D341Med (cell line): ENCODE data around the gene ITPKB.
"Not testable (repeated sequence)": the region's sequence is repeated elsewhere in the genome, so short reads cannot be mapped to it uniquely, and the experiment has no call there.

Source experiments
- DNase-seq: peaks from one replicate; pipeline ENCODE4 v3.0.0; 2012; ENCODE audit warnings: low spot score

The ITPKB gene

DNA sequence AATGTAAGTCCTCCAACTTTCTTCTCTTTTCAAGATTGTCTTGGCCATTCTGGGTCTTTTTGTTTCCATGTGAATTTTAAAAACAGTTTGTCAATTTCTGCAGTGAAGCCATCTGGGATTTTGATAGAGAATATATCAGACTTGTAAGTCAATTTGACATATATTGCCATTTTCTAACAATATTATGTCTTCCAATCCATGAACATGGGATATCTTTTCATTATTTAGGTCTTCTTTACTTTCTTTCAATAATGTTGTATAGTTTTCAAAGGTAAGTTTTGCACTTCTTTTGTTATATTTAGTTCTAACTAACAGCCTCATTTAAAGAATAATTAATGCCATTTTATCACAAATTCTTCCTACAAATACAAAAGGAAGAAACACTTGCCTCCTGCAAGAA is 117.1 kb downstream of the ITPKB start:
- DNase-seq = no peak

DNA sequence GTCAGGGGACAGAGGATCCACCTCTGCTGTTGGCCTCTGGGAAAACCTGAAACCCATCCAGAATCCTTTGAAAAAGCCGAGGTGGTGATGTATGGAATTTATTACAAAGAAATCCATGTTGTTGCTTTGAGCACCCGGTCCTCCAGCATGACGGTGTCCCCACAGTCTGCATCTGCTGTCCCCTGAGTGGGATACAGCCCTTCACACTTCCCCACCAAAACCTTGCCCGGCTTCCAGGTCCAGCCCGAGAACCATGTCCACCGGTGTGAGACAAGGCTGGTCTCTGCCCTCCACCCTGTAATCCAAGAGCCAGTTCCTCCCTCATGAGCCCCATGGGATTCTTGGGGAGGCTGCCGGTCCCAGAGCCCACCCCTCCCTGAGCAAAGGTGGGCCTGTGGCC is 120.1 kb downstream of the ITPKB start:
- DNase-seq = no peak

DNA sequence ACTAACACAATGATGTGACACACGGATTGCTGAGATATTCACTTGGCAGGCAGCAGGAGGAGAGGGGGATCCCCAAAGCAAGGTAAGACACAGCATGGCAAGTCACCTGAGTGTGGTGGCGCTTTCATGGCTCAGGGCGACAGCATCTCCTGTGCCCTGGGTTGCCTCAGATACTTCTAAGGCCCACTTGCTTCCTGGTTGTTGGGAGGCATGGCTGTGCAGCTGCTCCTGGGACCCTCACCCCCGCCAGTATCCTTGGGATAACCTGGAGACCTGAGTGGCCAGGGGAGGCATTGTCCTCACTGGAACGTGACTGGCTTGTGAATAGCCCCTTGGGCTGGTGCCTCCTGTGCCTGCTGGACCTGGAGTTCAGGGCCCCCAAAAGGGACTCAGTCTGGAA is 120.7 kb downstream of the ITPKB start:
- DNase-seq = no peak

DNA sequence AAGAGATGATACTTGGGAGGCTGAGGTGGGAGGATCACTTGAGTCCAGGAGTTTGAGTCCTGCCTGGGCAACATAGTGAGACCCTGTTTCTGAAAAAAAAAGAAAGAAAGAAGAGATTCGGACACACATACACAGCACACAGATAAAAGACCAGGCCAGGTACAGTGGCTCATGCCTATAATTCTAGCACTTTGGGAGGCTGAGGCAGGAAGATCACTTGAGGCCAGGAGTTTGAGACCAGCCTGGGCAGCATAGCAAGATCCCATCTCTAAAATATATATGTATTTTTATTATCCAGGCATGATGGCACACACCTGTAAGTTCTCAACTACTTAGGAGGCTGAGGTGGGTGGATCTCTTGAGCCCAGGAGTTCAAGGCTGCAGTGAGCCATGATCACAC is 121.4 kb downstream of the ITPKB start:
- DNase-seq = not testable (repeated sequence)

DNA sequence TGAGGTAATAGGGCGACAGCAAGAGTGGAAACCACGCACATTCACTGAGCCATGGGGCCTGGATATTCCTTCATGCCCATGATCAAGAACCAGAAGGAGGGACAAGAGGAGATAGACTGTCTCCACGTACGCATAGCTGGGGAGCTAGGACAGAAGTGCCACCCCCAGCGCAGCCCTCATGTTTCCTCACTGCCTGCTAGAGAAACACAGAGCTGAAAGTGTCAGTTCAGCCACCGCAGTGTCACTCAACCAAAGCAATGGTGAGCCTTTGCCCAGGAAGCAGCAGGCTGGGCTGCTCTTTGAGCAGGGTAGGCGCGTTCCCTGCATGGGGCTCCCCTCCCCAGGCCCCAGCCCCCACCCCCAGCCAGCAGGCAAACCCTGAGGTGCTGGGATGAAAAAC is 122.0 kb downstream of the ITPKB start:
- DNase-seq = no peak

DNA sequence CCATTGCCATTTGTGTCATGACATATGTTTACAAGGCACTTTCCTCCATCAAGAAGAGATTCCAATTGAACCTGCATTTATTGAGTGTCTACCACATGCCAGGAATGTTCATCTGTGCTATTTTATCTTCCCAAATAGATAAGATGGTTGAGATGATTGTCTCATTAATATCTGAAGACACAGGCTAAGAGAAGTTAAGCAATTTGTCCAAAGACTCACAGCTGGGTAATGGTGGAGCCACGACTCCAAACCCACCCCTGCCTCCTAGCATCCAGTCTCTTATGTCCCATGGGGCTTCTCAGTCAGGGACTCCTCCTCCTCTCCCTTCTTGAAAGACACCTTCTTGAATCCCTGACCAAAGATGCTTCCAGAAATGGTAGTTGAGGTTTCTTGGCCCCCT is 122.4 kb downstream of the ITPKB start:
- DNase-seq = no peak

DNA sequence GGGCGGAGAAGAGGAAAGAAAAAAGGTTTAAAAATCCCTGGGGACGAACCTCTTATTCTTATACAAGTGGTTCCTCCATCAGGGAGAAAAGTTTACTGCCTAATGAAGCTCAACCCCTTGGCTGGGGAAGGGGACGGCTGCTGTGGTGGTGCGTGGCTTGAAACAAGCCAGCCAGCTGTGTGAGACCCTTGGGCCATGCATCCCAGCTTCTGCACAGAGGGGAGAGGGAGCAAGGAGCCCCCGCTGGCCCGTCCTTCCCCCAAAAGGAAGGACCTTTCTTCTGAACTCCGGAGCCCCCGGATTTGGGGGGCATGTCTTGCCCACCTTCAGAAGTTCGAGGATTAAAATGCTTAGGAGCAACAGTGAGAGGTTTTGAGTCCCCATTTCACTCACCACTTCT is 123.2 kb downstream of the ITPKB start:
- no peak for DNase-seq

DNA sequence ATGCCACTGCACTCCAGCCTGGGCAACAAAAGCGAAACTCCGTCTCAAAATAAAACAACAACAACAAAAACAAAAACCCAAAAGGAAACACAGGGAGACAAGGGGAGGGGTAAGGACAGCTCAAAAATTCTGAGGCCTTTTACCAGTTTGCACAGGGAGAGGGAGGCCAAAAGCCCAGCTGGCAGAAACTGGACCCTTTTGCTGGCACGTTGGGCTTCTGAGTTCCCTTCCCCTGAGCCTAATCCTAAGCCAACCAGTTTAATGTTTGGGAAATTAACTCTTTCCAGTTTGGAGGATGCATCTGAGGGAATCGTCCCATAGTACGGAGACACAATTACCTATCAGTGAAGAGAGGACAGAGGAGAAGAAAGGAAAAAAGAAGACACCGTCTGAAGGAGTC is 127.1 kb downstream of the ITPKB start:
- DNase-seq = not testable (repeated sequence)

DNA sequence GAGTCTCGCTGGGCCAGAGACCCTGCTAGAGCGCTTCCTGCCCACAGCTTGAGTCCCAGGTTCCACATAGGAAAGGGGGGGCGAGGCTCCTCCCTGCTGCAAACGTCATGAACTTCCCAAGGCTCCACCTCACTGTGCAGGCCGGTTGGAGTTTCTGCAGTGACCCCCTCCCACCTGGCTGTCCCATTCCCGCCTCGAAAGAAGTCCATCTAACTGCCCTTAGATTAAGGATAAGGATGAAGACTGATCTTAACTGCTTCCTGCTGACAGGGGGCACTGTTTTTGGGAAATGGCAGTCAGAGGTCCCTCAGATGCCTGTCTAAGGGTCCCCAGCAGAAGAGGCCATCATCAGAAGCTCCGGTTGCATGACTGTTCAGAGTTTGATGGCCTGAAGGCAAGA is 127.8 kb downstream of the ITPKB start:
- DNase-seq = no peak

DNA sequence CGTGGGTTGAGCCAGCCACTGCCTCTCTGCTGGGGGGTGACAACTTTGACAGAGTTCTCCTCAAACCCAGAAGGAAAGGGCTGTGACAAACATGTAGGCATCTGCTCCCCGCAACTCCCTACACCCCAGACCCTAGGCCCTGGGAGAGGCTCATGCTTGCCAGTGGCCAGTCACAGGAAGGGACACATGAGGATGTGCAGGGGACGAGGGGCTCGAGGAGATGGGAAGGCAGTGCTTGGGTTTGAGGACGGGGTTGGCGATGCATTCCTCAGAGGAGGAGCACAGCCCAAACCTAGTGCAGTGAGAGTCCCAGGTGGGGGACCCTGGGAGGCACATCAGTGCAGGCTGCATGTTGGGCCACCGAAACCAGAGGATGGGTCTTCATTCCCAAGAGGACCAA is 128.4 kb downstream of the ITPKB start:
- no peak for DNase-seq

DNA sequence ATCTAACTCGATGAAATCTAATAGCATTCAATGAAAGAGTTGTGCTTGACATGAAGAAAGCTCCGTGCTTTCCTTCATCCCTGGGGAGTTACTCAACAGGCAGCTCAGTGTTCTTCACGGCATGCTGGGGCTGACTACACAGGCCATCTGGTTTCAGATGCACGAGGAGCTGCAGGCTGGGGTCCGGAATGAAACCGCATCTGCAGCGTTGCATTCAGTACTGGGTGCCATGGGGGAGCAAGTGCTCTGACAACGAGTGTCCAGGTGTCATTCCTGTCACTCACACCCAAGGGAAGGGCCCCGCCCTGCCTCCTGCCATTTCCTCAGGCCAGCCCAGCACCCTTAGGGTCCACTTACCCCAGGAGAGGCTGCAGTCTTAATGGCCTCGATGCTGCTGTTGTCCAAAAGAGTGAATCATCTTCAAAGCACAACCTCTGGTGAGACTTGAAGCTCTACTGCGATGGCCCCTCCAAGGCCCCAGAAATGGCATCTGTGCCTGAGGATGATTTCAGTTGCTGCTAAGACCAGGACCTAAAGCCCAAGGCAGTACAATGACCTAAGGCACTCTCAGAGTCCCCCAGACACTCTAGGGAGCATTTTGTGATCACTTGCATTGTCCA is 129.1 kb downstream of the ITPKB start:
- DNase-seq = no peak

DNA sequence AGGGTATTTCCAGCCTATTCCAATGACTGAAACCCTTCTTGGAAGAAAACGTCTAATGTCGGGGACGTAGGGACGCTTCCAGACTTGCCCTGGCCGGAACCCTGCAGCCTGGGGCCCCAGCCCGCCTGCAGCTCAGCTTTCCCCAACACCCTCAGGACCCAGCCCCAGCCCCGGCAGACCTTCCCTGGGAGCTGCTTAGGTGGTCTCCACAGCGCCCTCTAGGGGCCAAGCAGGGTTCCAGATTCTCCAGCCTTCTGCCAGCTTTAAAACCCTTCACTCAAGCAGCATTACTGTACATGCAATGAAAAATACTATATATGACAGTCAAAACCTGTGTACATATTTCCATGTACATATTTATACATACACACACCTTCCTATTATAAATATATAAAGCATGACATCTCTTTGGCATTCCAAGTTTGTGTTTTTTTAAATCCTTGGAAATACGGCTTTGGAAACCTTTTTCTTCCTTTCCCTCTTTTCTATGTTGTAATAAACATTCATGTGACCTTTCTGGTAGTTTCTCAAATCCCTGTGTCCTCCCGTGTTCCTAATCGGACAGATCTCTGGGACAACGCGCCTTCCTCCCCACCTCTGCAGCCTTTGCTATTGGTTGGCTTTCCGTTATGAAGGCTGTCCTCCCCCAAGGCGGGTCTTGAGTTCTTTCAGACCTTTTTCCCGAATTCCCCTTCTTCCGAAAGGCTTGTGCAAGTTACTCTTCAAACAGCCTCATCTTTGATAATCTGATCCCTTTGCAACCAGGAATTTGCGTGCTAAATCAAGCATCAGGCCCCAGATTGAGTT is 130.2 kb downstream of the ITPKB start:
- DNase-seq = peak; percentile 92

DNA sequence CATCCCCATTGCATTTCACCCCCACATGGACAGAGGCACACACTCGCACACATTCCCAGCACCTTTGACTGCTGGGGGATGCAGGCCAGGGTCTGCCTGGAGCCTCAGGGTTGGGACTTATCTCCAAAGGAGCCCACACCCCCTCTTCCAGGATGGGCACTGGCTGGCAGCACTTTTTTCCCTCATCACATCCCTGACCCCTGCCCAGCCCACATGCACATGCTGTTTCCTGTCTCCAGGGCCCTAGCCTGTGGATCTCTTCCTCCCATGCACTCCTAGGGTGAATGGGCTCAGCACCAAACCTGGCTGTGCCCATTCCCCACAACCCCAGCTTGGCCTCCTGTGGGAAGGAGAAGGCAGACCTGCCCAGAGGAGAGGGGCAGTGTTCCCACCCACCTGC is 131.3 kb downstream of the ITPKB start:
- DNase-seq = no peak

DNA sequence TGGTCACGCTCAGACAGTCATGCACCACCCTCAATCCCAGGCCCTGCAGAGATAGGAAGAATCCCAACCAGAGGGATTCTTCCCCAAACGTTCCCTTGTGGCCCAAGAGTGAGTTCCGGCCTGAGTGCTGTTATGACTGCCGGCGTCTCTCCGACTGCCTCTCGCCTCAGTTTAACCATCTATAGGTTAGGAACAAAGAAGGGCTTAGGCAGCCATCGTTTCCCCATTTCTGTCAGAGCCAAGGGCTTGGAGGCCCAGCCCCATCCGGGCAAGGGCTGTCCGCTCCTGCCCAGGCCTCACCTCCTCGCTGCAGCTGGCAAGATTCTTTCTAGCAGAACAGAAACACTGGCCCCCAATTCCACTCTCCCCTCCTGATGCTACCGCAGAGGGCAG is 131.8 kb downstream of the ITPKB start:
- no peak for DNase-seq

DNA sequence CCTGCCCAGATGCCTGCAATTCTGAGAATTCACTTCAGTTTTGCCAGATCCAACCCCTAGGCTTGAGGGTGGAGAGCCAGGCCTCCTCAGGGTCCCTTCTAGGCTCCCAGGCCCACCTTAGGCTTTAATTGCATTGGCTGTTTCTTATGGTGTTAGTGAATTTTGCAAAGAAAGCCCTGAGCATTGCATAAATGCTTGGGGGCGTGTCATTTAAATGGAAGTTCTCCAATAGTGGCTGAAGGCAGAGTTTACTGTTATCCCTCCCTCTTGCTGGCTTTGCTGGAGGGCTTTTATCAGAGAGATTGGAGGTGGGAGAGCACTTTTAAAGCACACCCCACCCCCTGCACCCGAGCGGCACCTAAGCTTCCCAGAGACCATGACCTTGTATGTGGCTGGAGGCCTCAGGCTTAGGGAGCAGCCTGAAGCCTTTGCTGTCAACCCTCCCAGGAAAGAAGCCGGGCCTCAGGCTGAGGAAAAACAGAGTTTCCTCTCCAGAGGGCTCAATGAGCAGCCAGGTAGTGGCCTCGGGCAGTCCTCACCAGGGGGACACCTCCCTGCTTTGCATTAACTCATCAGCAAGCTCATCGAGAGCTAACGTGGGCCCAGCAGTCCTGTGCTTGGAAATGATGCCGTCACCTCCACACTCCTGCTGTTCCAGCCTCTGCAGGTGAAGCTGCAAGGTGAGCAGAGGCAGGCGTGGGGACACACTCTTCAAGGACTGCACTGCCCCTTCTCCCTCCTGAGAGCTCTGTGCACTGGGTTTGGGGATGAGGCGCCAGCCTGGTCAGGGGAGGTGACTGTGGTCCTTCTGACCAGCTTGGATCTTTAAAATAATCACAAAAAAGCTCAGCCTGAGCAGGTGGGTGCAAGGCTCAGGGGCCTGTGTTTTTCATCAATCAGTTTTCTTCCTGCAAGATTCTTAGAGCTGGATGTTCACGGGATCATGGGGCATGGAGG is 132.5 kb downstream of the ITPKB start:
- DNase-seq = no peak

DNA sequence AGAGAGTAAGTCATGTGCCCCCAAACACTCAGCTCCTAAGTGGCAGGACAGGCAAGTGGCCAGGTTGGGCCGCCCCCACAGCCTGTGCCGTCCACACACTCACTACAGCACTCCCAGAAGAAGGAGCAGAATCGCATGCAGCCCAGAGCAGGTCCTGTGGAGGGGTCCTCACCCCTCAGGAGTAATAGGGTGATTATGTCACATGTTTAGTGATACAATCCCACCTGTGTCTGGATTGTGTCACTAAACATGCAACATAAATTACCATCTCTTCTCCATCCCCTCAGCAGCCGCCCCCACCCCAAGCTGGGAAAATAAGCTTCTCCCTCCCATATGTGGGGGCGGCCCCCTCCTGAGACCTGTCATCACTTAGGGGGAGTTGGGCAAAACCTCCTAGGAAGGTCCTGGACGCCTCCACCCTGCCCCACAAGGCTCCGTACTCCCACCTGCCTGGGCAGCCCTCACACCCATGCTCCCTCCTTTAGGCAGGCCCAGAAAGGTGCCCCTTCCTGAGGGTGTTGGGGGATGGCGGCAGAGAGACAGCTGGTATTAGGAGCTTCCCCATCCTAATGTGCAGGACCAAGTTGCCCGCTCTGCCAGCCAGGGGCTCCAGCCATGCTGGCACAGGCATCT is 133.6 kb downstream of the ITPKB start:
- no peak for DNase-seq

DNA sequence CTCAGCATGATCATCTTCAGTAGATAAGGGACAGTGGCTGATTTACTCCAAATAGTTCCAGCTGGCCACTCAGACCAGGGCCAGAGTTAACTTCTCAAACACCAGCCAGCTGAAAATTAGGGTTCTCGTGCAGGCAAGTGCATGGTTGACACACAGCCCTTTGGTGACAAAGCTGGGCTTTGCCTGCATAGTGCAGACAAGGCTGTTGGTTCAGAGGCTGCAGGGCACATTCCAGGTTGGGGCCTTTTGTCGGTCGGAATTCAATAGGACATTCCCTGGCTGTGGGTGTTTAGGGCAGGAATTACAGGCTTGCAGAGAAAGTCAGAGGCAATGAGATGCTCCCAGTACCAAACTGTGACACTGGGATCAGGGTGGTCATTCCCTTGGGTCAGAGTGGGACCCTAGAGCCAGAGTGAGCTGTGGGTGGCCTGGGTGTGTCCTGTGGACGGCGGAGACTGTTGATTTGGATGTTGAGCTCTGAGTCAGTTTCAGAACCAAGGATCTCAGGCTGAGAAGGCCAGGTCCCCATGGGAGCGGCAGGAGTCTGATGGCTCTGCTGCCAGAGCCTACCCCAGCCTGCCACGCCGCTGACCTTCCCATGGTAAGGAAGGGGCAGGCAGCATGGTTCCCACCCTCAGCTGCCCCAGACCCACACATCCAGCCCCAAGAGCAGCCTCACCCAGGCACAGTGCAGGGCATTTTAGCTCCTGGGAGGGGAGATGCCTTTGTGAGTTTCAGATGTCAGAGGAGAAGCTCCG is 134.3 kb downstream of the ITPKB start:
- DNase-seq = no peak

DNA sequence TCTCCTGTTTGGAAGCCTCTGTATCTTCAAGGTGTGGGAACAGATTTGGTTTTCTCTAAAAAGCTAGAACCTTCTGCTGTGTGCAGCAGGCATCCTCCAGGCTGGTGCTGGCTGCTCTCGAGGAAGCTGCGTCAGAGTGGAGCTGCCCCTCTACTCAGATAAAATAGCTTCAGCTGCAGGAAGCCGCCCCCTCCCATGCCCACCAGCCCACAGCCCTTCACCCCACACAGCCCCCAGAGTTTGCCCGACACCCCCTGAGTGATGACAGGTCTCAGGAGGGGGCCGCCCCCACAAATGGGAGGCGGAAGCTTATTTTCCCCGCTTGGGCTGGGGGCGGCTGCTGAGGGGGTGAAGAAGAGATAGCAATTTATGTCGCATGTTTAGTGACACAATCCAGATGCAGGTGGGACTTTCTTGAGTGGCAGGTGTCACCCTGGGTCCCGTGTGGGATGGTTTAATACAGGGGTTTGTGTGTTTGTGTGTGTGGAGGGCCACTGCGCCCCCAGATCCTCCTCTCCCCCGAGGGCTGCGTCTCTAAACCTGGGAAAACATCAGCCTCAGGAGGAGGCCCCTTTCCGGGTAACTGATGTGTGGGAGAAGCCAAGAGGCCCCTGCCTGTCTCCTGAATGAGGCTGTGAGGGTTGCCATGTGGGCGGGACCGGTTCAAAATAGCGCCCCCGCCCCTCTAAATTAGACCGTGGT is 135.1 kb downstream of the ITPKB start:
- DNase-seq = no peak

DNA sequence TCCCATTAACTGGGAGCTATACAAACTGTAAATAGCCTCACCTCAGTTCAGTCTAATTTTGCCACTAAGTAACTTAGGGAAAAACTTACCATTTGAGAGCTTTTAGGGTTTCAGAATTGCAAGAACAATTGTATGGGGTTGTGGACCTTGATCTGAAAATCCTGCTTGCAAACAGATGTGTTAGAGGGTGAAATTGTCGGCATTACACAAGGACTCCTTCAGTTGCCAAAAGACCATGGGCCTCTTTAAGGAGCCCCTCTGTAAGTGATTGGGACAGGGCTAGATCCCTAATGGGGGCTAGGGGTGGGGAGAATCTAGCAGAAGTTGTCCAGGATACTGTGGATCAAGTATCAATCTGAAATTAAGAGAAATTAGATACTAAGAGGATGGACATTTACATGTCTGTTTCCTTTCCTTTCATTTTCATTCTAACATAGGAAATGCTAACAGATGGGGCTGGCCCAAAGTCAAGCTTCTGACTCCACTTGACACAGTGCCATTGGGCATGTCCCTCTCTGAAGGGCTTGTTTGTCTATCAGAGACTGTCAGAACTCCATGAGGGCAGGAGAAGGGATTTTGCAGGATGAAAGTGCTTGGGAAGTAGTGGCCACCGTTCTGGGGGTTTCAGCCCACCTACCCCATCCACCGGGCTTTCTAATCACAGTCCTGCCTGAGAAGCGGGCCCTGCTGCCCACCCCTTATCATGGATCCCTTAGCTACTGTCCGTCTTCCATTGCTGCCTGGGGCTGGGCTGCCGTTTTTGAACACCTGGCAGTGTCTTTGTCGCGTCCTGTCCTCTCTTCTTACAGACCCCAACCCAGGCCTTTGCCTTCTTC is 135.8 kb downstream of the ITPKB start:
- DNase-seq = no peak
